Stimulated activated effector memory CD8-positive, alpha-beta T cell treated with anti-CD3 and anti-CD28 coated beads, Interleukin-12 subunit alpha, Interleukin-12 subunit beta, amount 100 ng/mL, for 72 hours (primary cell): ENCODE measurements around the gene APOBEC2.
A peak's percentile ranks its signal among the peaks of the same experiment; 100 is the strongest.

Source experiments
- ATAC-seq: fragments of 150-1000 bp; cut with Tn5 transposase; 2 replicates; pipeline ENCODE4 v1.10.0; 2021
- DNase-seq, 2 donors: peaks; one replicate each; pipeline ENCODE4 v3.0.0; 2021 to 2022; ENCODE audit warnings: low spot score in 2 of 2
- H3K27ac Mint-ChIP-seq: one replicate; pipeline ENCODE4 v1.8.0; 2022; ENCODE audit warnings: mild to moderate bottlenecking, mixed read lengths
- H3K36me3 Mint-ChIP-seq: one replicate; pipeline ENCODE4 v1.8.0; 2022; ENCODE audit warnings: mild to moderate bottlenecking, mixed read lengths
- H3K4me1 Mint-ChIP-seq: one replicate; pipeline ENCODE4 v1.8.0; 2022; ENCODE audit warnings: mixed read lengths
- H3K4me3 Mint-ChIP-seq: one replicate; pipeline ENCODE4 v1.8.0; 2022; ENCODE audit warnings: mild to moderate bottlenecking, mixed read lengths
- H3K9me3 Mint-ChIP-seq: one replicate; pipeline ENCODE4 v1.8.0; 2022; ENCODE audit warnings: mixed read lengths

The APOBEC2 gene

DNA sequence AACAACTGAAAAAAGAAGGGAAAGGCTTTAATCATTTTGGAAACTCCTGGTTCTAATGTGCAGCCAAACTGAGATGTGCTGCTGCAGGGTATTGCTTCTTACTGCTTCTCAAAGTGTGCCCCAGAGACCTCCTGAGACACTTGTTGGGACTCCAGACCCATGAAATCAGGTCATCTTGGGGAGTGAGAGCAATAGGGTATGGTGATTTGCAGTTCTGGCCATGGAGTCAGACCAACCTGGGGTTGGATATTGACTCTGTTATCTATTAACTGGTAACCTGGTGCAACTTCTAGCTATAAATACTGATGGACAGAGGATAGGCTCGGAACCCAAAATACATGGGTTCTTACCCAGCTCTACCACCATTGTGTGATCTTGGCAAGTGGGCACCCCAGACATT lies 6.9 kb upstream of the APOBEC2 start:
- no peak overlapping the region for H3K4me3 Mint-ChIP-seq
- no peaks in the 10 kb centered on the region for H3K9me3 Mint-ChIP-seq
- no peaks in the 10 kb centered on the region for H3K4me1 Mint-ChIP-seq
- H3K36me3 Mint-ChIP-seq, result no peaks in the 10 kb centered on the region
- no peak for DNase-seq
- no peak overlapping the region for H3K27ac Mint-ChIP-seq
- no peak for ATAC-seq

DNA sequence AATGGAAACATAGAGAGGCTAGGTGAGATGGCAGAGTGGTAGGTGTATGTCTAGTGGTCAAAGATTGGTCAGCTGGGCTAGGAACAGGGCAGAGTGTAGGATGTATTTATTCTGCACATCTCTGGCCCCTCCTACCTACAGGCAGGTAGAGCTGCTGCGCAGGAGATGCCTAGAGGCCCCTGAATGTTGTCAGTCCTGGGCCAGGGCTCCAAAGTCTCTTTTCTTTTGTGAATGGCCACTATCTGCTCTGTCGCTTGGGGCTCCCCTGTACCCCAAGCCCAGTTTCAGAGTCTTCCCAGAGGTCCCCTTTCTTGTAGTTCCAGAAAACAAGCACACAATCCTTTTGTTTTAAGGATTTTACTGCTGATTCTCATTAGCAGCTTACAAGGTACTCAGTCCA lies 5.7 kb upstream of the APOBEC2 start:
- ATAC-seq (no peak), DNase-seq (no peak)
- peak overlapping the region; percentile 8 for H3K27ac Mint-ChIP-seq
- peaks cover 6% of the 10 kb centered on the region for H3K36me3 Mint-ChIP-seq
- no peak overlapping the region for H3K4me3 Mint-ChIP-seq
- H3K9me3 Mint-ChIP-seq, result no peaks in the 10 kb centered on the region
- H3K4me1 Mint-ChIP-seq, result peaks cover 7% of the 10 kb centered on the region

DNA sequence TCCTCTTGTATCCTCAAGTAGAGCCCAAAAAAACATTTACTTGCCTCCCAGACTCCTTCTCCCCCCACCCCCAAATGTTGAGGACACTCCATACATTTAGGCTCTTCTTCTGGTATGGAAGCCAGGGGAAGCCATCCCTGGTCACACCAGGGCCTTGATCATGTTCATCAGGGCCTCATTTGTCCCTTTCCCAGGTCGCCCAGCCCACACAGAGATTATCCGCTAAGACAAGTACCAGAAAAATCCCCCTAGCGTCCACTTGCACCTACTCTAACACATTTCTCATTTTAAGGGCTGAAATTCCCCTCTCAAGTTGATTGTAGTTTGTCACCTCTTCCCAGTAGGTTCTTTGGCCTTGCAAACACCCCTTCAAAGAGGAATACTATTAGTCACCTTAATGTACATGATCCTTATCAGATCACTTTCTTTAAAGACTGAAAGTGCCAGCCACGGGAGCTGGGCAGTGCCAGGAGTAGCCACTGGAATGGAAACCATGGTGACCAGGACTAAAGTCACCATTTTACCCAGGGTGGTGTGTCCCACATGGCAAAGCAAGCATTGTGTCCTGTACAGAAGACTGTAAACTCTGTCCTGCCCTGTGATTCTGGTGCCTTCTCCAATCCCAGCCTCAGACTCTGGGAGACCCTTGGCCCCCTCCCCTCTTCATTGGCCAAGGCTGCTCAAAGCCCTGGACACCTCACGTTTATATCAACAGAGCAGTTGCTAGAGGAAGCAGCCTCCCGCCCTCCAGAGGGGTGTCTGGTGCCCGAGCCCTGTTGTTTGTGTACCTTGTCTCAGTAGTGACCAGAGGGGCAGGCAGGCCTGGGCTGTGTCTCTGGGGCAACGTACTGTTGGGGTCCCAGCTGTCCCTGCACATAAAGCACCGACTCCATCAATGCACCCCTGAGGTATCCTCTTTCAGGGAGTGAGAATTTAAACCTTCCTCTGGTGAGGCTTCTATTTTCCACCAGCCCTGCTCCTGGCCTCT lies 5.0 kb upstream of the APOBEC2 start:
- ATAC-seq (no peak), DNase-seq (no peak)
- Mint-ChIP-seq H3K4me3 (no peak overlapping the region), H3K4me1 (peaks cover 15% of the 10 kb centered on the region), H3K27ac (peak overlapping the region; percentile 8), H3K36me3 (peaks cover 6% of the 10 kb centered on the region), H3K9me3 (no peaks in the 10 kb centered on the region)

DNA sequence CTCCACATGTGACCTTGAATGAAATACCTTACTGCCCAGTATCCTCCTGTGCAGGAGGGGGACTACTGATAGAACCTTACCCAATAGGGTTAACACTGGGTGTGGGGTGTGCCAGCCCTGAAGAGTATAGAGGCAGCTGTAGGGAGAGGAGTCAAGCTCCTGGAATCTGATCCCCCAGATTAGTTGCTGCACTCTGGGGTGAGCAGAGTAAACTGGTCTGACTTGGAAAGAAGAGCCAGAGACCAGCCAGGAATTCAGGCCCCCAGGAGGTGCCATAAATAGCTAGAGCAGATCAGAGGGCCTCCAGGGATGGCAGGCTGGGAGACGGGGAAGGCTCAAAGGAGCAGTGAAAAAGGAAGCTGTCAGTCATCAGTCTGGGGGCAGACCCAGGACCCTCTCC lies 3.5 kb upstream of the APOBEC2 start:
- H3K27ac Mint-ChIP-seq, result peak overlapping the region; percentile 26
- H3K4me3 Mint-ChIP-seq, result no peak overlapping the region
- H3K4me1 Mint-ChIP-seq, result peaks cover 19% of the 10 kb centered on the region
- no peaks in the 10 kb centered on the region for H3K9me3 Mint-ChIP-seq
- H3K36me3 Mint-ChIP-seq, result peaks cover 6% of the 10 kb centered on the region
- no peak for DNase-seq
- no peak for ATAC-seq

DNA sequence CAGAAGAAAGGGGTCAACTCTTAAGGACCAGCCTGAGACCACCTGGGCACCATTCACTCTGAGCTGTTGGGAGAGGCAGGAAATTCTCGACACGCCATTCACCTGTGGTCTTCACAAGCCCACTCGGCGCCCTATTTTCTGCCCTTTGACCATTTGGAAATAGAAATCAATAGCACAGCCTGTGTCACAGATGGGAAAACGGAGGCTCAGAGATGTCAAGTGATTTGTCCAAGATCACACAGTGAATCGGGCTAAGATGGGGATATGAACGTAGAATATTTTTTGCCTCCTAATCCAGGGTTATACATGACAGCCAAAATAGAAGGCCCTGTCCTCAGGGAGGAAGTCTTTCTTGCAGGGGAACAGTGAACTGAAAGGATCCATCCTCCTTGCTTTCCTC lies 3.0 kb upstream of the APOBEC2 start:
- Mint-ChIP-seq H3K4me3 (no peak overlapping the region), H3K9me3 (no peaks in the 10 kb centered on the region), H3K27ac (no peak overlapping the region), H3K36me3 (peaks cover 6% of the 10 kb centered on the region), H3K4me1 (peaks cover 19% of the 10 kb centered on the region)
- no peak for ATAC-seq
- no peak for DNase-seq

DNA sequence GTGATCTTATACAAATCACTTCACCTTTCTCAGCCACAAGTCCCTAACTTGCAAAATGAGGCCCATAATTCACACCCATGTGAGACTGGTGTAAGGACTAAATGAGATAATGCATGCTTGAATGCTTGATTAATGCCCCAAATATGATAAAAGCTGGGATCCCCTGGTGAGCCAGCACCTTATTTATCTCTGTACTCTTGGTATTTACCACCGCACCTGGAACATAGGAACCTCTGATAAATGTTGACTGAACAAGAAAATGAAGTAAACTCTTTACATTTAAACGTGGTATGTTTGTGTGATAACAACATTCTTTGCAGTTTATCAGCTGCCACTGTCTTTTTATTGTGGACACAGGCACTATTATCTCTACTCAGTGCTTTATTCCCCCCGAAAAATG lies 2.5 kb upstream of the APOBEC2 start:
- Mint-ChIP-seq H3K27ac (no peak overlapping the region), H3K9me3 (no peaks in the 10 kb centered on the region), H3K36me3 (peaks cover 9% of the 10 kb centered on the region), H3K4me3 (no peak overlapping the region), H3K4me1 (peaks cover 19% of the 10 kb centered on the region)
- DNase-seq (no peak), ATAC-seq (no peak)

DNA sequence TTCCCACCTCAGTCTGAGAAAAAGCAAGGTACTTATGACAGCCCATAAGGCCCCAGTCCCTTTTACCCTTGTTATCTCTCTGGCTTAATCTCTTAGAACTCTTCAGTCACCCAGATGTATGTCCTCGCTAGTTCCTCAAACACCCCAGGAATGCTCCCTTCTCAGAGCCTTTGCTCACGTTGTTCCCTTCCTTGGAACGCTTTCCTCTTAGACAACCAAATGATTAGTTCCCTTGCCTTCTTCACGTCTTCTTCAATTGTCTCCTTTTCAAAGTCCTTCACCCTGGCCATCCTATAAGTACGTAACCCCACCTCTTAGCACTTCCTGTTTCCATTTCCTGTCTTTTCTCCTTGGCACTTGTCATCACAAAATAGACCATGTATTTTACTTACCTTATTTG lies 1.1 kb upstream of the APOBEC2 start:
- Mint-ChIP-seq H3K27ac (peak overlapping the region; percentile 5), H3K4me3 (no peak overlapping the region), H3K36me3 (peaks cover 12% of the 10 kb centered on the region), H3K9me3 (no peaks in the 10 kb centered on the region), H3K4me1 (peaks cover 19% of the 10 kb centered on the region)
- no peak for ATAC-seq
- no peak for DNase-seq

DNA sequence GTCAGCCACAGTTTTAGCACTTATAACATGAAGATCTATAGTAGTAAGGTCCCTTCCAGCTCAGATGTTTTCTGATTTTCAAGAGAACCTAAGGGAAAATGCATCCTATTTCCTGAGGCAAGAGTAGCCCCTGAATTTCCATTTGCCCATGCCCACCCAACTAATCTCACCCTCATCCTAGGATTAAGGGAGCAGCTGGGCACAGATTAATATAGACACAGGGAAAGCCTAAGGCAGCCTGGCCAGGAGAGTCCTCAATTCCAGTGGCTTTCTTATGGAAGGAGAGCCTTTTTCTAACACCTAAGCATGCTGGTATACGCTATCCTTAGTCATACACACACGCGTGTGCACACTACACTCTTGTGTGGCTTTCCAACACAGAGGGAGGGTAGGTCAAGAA lies 1.5 kb downstream of the APOBEC2 start:
- Mint-ChIP-seq H3K4me1 (peaks cover 19% of the 10 kb centered on the region), H3K4me3 (no peak overlapping the region), H3K27ac (no peak overlapping the region), H3K36me3 (peaks cover 19% of the 10 kb centered on the region), H3K9me3 (no peaks in the 10 kb centered on the region)
- ATAC-seq, result no peak
- DNase-seq, result no peak

DNA sequence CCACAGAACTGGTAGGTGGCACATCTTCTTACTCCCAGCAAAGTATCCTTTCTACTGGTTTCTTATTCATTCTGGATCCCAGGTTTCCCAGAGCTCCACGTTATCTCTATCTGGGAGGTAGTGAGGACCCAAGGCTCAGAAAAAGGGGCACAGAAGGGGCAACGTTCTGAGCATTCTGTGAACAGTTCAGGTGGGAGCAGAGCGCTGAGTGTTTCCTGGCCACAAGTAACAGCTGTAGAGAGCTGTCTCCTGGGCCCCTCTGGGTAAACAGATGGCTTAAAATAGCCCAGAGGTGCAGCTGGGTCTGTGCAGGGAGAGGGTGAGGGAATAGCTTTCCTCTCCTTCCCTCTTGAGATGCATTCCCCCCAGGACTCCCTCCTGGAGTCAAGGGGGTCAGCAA lies 2.1 kb downstream of the APOBEC2 start:
- no peak overlapping the region for H3K4me3 Mint-ChIP-seq
- peaks cover 19% of the 10 kb centered on the region for H3K4me1 Mint-ChIP-seq
- DNase-seq (no peak), ATAC-seq (no peak)
- H3K27ac Mint-ChIP-seq, result no peak overlapping the region
- H3K36me3 Mint-ChIP-seq, result peaks cover 19% of the 10 kb centered on the region
- H3K9me3 Mint-ChIP-seq, result no peaks in the 10 kb centered on the region

DNA sequence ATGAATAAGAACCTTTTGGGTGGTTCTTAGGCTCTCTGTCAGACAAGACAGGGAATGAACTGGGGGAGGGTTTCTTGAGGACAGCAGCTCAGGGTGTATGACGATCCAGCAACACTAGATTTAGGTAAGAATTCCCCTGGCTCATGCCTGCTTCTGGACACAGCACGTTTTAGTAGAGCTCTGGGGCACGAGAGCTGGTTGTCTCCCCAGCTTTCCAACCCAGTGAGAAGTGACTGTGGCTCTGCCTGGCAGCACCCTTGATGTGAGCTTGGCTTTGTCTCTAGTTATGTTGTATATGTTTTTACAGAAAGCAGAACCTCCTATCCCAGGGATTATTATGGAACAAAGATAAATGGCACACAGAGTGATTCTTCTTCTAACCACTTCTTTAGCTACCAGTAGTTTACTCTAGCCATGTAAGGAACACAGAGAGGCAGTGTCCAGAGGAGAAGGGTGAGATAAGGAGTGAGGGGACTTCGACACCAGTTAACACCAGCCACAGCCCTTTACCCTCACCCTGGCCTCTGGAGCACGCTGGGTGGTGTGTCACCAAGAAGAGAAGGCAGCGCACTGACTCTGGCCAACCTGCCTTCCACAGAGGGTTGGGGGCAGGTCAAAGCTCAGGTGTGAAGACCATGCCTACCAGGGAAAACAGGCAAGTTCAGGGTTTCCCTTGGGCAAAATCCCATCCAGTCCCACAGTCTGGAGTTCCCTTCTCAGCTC lies 3.9 kb downstream of the APOBEC2 start:
- no peak overlapping the region for H3K27ac Mint-ChIP-seq
- H3K9me3 Mint-ChIP-seq, result no peaks in the 10 kb centered on the region
- DNase-seq, result no peak
- H3K4me1 Mint-ChIP-seq, result peaks cover 15% of the 10 kb centered on the region
- no peak overlapping the region for H3K4me3 Mint-ChIP-seq
- no peak for ATAC-seq
- H3K36me3 Mint-ChIP-seq, result peaks cover 31% of the 10 kb centered on the region

DNA sequence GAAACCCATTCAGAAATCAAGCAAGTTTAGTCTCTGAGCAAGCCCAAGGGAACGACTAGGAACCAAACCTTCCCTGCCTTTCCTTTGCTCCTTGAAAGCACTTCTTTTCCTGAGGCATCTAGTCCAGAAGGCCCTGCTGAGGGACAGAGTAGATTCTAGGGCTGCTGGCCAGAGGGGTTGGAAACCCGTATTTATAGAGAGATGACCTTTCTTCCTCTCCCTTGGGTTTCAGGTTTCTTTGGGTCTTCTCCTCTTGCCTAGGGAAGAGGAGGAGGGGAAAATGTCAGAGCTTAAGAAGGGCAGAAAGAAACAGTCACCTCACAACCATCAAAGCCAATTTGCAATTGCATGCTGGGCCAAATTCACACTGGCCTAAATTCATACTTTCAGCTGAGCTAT lies 5.8 kb downstream of the APOBEC2 start:
- no peak overlapping the region for H3K27ac Mint-ChIP-seq
- no peak overlapping the region for H3K4me3 Mint-ChIP-seq
- H3K9me3 Mint-ChIP-seq, result no peaks in the 10 kb centered on the region
- peaks cover 44% of the 10 kb centered on the region for H3K36me3 Mint-ChIP-seq
- DNase-seq (no peak), ATAC-seq (no peak)
- H3K4me1 Mint-ChIP-seq, result no peaks in the 10 kb centered on the region

DNA sequence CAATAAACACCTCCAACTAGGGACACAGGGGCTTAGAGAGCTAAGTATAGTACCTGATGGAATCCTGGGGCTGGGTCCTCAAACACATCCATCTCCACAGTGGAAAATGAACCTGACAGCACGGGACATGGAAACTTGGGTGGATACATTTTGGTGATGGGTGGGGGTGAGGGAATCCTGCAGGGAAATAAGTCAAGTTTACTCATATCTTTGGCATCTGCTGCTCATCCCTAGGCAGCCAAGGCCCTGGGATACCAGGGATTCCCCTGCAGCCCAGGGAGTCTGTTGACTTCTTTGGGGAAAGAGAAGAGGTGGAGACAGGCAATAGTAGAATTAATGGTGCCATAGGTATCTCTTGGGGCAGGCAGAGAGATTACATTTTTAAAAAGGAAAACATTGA lies 6.6 kb downstream of the APOBEC2 start:
- no peak for ATAC-seq
- Mint-ChIP-seq H3K9me3 (no peaks in the 10 kb centered on the region), H3K36me3 (peaks cover 51% of the 10 kb centered on the region), H3K27ac (no peak overlapping the region), H3K4me1 (no peaks in the 10 kb centered on the region), H3K4me3 (no peak overlapping the region)
- no peak for DNase-seq

DNA sequence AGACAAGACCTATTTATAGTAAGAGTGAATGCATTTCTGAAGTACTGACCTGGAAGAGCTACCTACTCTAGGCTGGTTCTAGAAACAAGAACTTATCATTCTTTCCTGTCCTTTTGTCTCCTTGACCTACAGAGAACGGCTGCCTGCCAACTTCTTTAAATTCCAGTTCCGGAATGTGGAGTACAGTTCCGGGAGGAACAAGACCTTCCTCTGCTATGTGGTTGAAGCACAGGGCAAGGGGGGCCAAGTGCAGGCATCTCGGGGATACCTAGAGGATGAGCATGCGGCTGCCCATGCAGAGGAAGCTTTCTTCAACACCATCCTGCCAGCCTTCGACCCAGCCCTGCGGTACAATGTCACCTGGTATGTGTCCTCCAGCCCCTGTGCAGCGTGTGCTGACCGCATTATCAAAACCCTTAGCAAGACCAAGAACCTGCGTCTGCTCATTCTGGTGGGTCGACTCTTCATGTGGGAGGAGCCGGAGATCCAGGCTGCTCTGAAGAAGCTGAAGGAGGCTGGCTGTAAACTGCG lies 8.3 kb downstream of the APOBEC2 start:
- DNase-seq (no peak), ATAC-seq (no peak)
- H3K36me3 Mint-ChIP-seq, result peaks cover 62% of the 10 kb centered on the region
- H3K4me3 Mint-ChIP-seq, result no peak overlapping the region
- H3K27ac Mint-ChIP-seq, result no peak overlapping the region
- H3K9me3 Mint-ChIP-seq, result no peaks in the 10 kb centered on the region
- H3K4me1 Mint-ChIP-seq, result no peaks in the 10 kb centered on the region

DNA sequence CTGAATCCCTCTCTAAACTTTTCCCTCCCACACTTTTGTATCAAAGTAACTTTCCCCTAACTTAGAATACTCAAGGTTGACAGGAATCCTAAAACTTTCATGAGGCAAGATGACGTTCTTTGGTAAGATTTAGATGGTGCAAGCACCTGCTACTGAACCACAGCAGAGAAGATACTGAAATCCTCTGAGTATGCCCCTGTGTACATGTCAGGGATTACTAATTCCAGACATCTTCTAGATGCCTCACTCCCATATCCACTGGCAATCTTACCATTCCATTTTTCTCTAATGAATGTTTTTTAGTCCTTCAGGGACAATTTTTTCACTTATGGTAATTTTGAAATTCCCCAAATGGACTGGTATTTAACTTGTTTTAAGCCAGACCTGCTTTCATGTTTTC lies 9.1 kb downstream of the APOBEC2 start:
- ATAC-seq (no peak), DNase-seq (no peak)
- Mint-ChIP-seq H3K9me3 (no peaks in the 10 kb centered on the region), H3K27ac (no peak overlapping the region), H3K36me3 (peaks cover 70% of the 10 kb centered on the region), H3K4me3 (no peak overlapping the region), H3K4me1 (peaks cover 6% of the 10 kb centered on the region)

DNA sequence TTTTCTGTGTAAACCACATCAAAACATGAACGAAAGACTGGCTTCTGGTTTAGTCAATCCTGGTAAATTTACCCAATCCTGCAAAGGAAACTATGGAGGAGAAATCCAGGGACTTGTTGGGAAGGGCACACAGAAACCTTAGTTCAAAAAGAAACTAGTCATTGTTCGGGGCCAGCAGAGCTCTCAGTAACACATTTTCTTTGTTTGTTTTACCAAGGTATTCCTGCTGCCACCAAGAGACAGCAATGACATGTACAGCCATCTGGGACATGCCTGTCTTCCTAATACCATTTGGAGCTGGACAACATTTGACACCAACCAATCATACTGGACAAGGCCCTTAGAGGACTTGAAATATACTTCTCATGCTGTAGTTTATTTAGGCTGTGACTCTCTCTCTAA lies 10.9 kb downstream of the APOBEC2 start:
- DNase-seq (no peak), ATAC-seq (no peak)
- Mint-ChIP-seq H3K36me3 (peaks cover 77% of the 10 kb centered on the region), H3K27ac (no peak overlapping the region), H3K9me3 (no peaks in the 10 kb centered on the region), H3K4me3 (no peak overlapping the region), H3K4me1 (peaks cover 15% of the 10 kb centered on the region)

DNA sequence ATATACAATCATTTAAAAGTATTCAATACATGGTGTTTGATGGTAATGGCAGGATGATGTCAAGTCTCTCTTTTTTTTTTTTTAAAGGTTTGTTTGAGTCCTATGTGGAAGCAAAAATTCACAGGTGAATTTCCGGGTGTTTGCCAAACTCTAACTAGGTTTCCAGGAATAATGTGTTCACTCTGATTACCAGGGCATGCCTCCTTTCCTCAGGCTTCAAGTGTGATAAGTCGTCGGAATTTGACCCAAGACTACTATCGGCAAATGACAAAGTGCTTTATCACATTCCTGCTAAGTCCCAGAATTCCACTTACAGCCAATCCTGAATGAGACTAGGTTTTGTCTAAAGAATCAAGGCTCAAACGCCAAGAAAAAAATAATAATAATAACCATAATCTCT lies 11.8 kb downstream of the APOBEC2 start:
- ATAC-seq, result no peak

More for the DNA sequence above, 11.8 kb downstream of the APOBEC2 start:
- Mint-ChIP-seq H3K4me3 (no peak overlapping the region), H3K36me3 (peaks cover 82% of the 10 kb centered on the region), H3K4me1 (peaks cover 15% of the 10 kb centered on the region), H3K27ac (no peak overlapping the region), H3K9me3 (no peaks in the 10 kb centered on the region)
- DNase-seq, result no peak
